Naive thymus-derived CD4-positive, alpha-beta T cell (primary cell): ENCODE results near the gene ARPC1B. TPM values are rescaled to one million over a fixed set of nuclear protein-coding genes. Genes with fewer than 3 reads are reported as not detected.
"Not testable (repeated sequence)": the region's sequence is repeated elsewhere in the genome, so short reads cannot be mapped to it uniquely, and the experiment has no call there.

Experiments
- ATAC-seq: fragments of 150-1000 bp; cut with Tn5 transposase; 2 replicates; pipeline ENCODE4 v1.10.0; 2021; ENCODE audit warnings: mild to moderate bottlenecking, moderate library complexity
- CTCF ChIA-PET: fragments of 350-600 bp; sonication (Branson Sonifier 250); formaldehyde crosslinking; loops from one replicate; lab custom pipeline; 2021; ENCODE audit warnings: antibody characterized with exemption; lab: Charles Lee
- POLR2A ChIA-PET: fragments of 350-600 bp; sonication (Branson Sonifier 250); formaldehyde crosslinking; loops from one replicate; lab custom pipeline; 2021; ENCODE audit warnings: antibody characterized with exemption, inconsistent platforms; lab: Charles Lee
- DNase-seq, 9 donors: peaks; one replicate each; pipeline versions ENCODE4 v3.0.0 to v3.0.0-alpha.2; 2020 to 2022; ENCODE audit warnings: mixed read lengths in 1 of 9
- H3K27ac ChIP-seq: one replicate; pipeline ENCODE4 v1.7.0; 2013; ENCODE audit warnings: mild to moderate bottlenecking, low read depth, low read length, moderate library complexity
- H3K27me3 ChIP-seq, 2 donors: one replicate each; pipeline ENCODE4 v1.7.0; 2013; ENCODE audit warnings: low read length in 2 of 2, mild to moderate bottlenecking in 2 of 2, moderate library complexity in 2 of 2; ENCODE audit not compliant: control insufficient read depth in 2 of 2, insufficient read depth in 2 of 2
- H3K36me3 ChIP-seq, 3 experiments: 1 replicate in 2 of 3; 2 replicates in 1 of 3; pipeline ENCODE4 v1.7.0; 2013; ENCODE audit warnings: low read length in 3 of 3, mild to moderate bottlenecking in 3 of 3, moderate library complexity in 1 of 3; ENCODE audit not compliant: insufficient read depth in 3 of 3, control insufficient read depth in 2 of 3
- H3K4me1 ChIP-seq, 2 donors: one replicate each; pipeline ENCODE4 v1.7.0; 2013; ENCODE audit warnings: low read length in 2 of 2, mild to moderate bottlenecking in 2 of 2, moderate library complexity in 1 of 2; ENCODE audit not compliant: control insufficient read depth in 2 of 2, insufficient read depth in 2 of 2
- H3K4me3 ChIP-seq: 2 replicates; pipeline ENCODE4 v1.7.0; 2013; ENCODE audit warnings: mild to moderate bottlenecking, low read length
- H3K9me3 ChIP-seq, 3 experiments: 1 replicate in 2 of 3; 2 replicates in 1 of 3; pipeline ENCODE4 v1.7.0; 2013; ENCODE audit warnings: low read length in 3 of 3; ENCODE audit not compliant: control insufficient read depth in 2 of 3
- H3K27ac Mint-ChIP-seq, 9 donors: one replicate each; pipeline ENCODE4 v1.8.0; 2020 to 2022; ENCODE audit warnings: mixed read lengths in 9 of 9, mild to moderate bottlenecking in 8 of 9, moderate library complexity in 5 of 9, inconsistent platforms in 2 of 9
- H3K27me3 Mint-ChIP-seq, 5 donors: one replicate each; pipeline ENCODE4 v1.8.0; 2021 to 2022; ENCODE audit warnings: mixed read lengths in 5 of 5, mild to moderate bottlenecking in 1 of 5
- H3K36me3 Mint-ChIP-seq, 5 donors: one replicate each; pipeline ENCODE4 v1.8.0; 2020 to 2022; ENCODE audit warnings: mixed read lengths in 5 of 5, mild to moderate bottlenecking in 3 of 5, inconsistent platforms in 1 of 5
- H3K4me1 Mint-ChIP-seq, 7 donors: one replicate each; pipeline ENCODE4 v1.8.0; 2020 to 2022; ENCODE audit warnings: mixed read lengths in 7 of 7, mild to moderate bottlenecking in 3 of 7, inconsistent platforms in 1 of 7
- H3K4me3 Mint-ChIP-seq, 10 donors: one replicate each; pipeline ENCODE4 v1.8.0; 2020 to 2022; ENCODE audit warnings: mild to moderate bottlenecking in 10 of 10, mixed read lengths in 10 of 10, moderate library complexity in 6 of 10, inconsistent platforms in 2 of 10
- H3K9me3 Mint-ChIP-seq, 11 donors: one replicate each; pipeline ENCODE4 v1.8.0; 2020 to 2022; ENCODE audit warnings: mixed read lengths in 11 of 11, mild to moderate bottlenecking in 4 of 11, inconsistent platforms in 1 of 11, moderate library complexity in 1 of 11
- intact Hi-C, 2 donors: fragments of 100-400 bp; cut with micrococcal nuclease; formaldehyde crosslinking; loops; one replicate each; pipeline ENCODE4 v1.15.1; 2023
- polyA plus RNA-seq, 2 donors: library from polyadenylated mRNA; unstranded; fragments of 300-500 nt; fragmentation: Illumina TruSeq; gene quantifications; one replicate each; pipeline ENCODE4 v1.2.3, GENCODE V29; 2021
- total RNA-seq, 6 experiments: library from RNA in 5 of 6; stranded (reverse) in 5 of 6; gene quantifications; 1 replicate in 5 of 6; 2 replicates in 1 of 6; pipeline ENCODE4 v1.2.3 and lab custom pipeline; 2021 to 2026

Gene ARPC1B
- total RNA-seq (100 to 1,000 TPM in 4 of 5 experiments, 10 to 100 TPM in 1; 88.1 to 364 (median 141) TPM), polyA plus RNA-seq (100 to 1,000 TPM; 379 to 575 TPM), total RNA-seq (lab: John Stamatoyannopoulos, UW) (14.1 reads per million, percentile 43 among the genes with 10 or more reads in this experiment)

- CTCF ChIA-PET = interaction anchor here (0.6 kb wide), 1 partner anchor 30 kb away, joined by 3 read pairs; no protein-coding TSS in a partner anchor
- Histone ChIP-seq H3K27me3 (no peaks in the 10 kb centered on the region), H3K36me3 (peaks cover 0 to 16% (median 9%) of the 10 kb centered on the region in 3 experiments), H3K4me3 (peak within 1 kb of the TSS; percentile 83), H3K27ac (peak within 1 kb of the TSS; percentile 95), H3K4me1 (peaks cover 18 to 35% of the 10 kb centered on the region in 2 donors), H3K9me3 (no peaks in the 10 kb centered on the region)
- H3K27ac Mint-ChIP-seq = peak within 1 kb of the TSS; percentile 76 to 99 (median 94)
- POLR2A ChIA-PET = interaction anchor here (0.8 to 7.4 kb wide), 8 partner anchors 9 to 125 kb away, joined by 3 to 62 read pairs (median 4); partner anchors contain the start of genes ARPC1A, BUD31 and PDAP1
- ATAC-seq = peak; percentile 82
- intact Hi-C loops = loop anchor here (1.0 to 5.0 kb wide), 10 partner anchors 9 to 232 kb away; partner anchors contain the start of genes BUD31 (in 2 of the 2), PDAP1 (in 2 of the 2), ARPC1A (in 1 of the 2) and CPSF4 (in 1 of the 2)
- H3K27me3 Mint-ChIP-seq = no peaks in the 10 kb centered on the region
- peaks cover 4 to 14% (median 5%) of the 10 kb centered on the region in 5 donors for H3K36me3 Mint-ChIP-seq
- H3K4me3 Mint-ChIP-seq = peak within 1 kb of the TSS; percentile 71 to 90 (median 82)
- H3K9me3 Mint-ChIP-seq = peaks cover 0 to 1% (median 0%) of the 10 kb centered on the region in 11 donors
- peak; percentile 67 to 86 (median 76) for DNase-seq
- peaks cover 6 to 37% (median 32%) of the 10 kb centered on the region in 7 donors for H3K4me1 Mint-ChIP-seq
Measured at GRCh38 chr7:99374111-99375064, at the start of gene ARPC1B. Gene ARPC1B, plus strand, starts transcription at chr7:99374730. Its CDS starts 10,985 bp downstream, at chr7:99385715.

DNA sequence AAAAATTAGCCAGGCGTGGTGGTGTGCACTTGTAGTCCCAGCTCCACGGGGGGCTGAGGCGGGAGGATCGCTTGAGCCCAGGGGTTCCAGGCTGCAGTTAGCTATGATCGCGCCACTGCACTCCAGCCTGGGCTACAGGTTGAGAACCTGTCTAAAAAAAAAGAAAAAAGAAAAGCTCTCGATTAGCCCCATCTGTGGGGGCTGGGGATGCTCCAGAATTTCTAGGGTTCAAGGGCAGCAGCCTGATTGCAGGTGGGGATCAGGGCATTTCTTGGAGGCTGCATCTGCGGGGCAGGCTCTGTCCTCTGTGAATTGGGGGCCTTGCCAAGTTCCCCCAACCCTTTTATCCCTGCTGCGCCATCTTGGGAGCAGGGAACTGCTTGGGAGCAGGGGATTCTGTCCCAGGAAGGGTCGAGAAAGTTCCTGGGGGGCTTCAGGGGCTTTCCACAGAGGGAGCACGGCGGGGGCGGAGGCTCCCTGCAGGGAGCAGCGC is 49.5 kb upstream of the ARPC1B start:
- no peaks in the 10 kb centered on the region for H3K9me3 ChIP-seq
- intact Hi-C loops = loop anchor here (1.0 to 10.0 kb wide), 7 partner anchors 42 to 450 kb away; partner anchors contain the start of genes BUD31 (in 2 of the 2), PDAP1 (in 2 of the 2), ARPC1B (in 1 of the 2) and TMEM130 (in 1 of the 2)
- peaks cover 0 to 7% (median 0%) of the 10 kb centered on the region in 5 donors for H3K36me3 Mint-ChIP-seq
- no peaks in the 10 kb centered on the region for H3K27me3 ChIP-seq
- peaks cover 25 to 26% of the 10 kb centered on the region in 2 donors for H3K4me1 ChIP-seq
- peaks cover 0 to 15% (median 0%) of the 10 kb centered on the region in 5 donors for H3K27me3 Mint-ChIP-seq
- peak overlapping the region; percentile 78 to 94 (median 89) for H3K27ac Mint-ChIP-seq
- POLR2A ChIA-PET = interaction anchor here (0.8 to 2.2 kb wide), 7 partner anchors 14 to 231 kb away, joined by 3 to 8 read pairs (median 3); partner anchors contain the start of genes BUD31 and PDAP1
- DNase-seq (peak in 1 of 9 donors; percentile 6), ATAC-seq (no peak)
- CTCF ChIA-PET = interaction anchor here (0.6 to 1.5 kb wide), 5 partner anchors 8 to 1832 kb away, joined by 3 to 7 read pairs (median 3); no protein-coding TSS in a partner anchor
- H3K36me3 ChIP-seq = peaks cover 0 to 10% (median 0%) of the 10 kb centered on the region in 3 experiments
- H3K27ac ChIP-seq = peak overlapping the region; percentile 89
- peak overlapping the region; percentile 86 to 99 (median 92) for H3K4me3 Mint-ChIP-seq
- peaks cover 0 to 10% (median 0%) of the 10 kb centered on the region in 11 donors for H3K9me3 Mint-ChIP-seq
- peak overlapping the region; percentile 77 for H3K4me3 ChIP-seq
- peaks cover 27 to 41% (median 36%) of the 10 kb centered on the region in 7 donors for H3K4me1 Mint-ChIP-seq

- Mint-ChIP-seq H3K4me1 (peaks cover 33 to 48% (median 43%) of the 10 kb centered on the region in 7 donors), H3K27me3 (peaks cover 0 to 11% (median 0%) of the 10 kb centered on the region in 5 donors), H3K27ac (peak within 1 kb of the TSS; percentile 78 to 95 (median 90)), H3K9me3 (peaks cover 0 to 10% (median 0%) of the 10 kb centered on the region in 11 donors), H3K4me3 (peak within 1 kb of the TSS; percentile 86 to 99 (median 92)), H3K36me3 (peaks cover 0 to 7% (median 0%) of the 10 kb centered on the region in 5 donors)
- DNase-seq = peak; percentile 84 to 96 (median 94)
- Histone ChIP-seq H3K36me3 (peaks cover 0 to 10% (median 0%) of the 10 kb centered on the region in 3 experiments), H3K27ac (peak within 1 kb of the TSS; percentile 89), H3K4me1 (peaks cover 25 to 26% of the 10 kb centered on the region in 2 donors), H3K27me3 (no peaks in the 10 kb centered on the region), H3K4me3 (peak within 1 kb of the TSS; percentile 77), H3K9me3 (no peaks in the 10 kb centered on the region)
- intact Hi-C loops = loop anchor here (1.0 to 10.0 kb wide), 7 partner anchors 42 to 451 kb away; partner anchors contain the start of genes BUD31 (in 2 of the 2), PDAP1 (in 2 of the 2), ARPC1B (in 1 of the 2) and TMEM130 (in 1 of the 2)
- ATAC-seq = peak; percentile 95
- ChIA-PET CTCF (interaction anchor here (0.6 to 1.5 kb wide), 4 partner anchors 9 to 1832 kb away, joined by 3 to 7 read pairs (median 4); no protein-coding TSS in a partner anchor), POLR2A (interaction anchor here (0.9 to 2.2 kb wide), 10 partner anchors 10 to 447 kb away, joined by 3 to 8 read pairs (median 3); partner anchors contain the start of genes BUD31, PDAP1 and TRRAP)
Measured at GRCh38 chr7:99325592-99326407, 48.7 kb upstream of the ARPC1B start, which contains the start of gene ARPC1A. Gene ARPC1A, plus strand, starts transcription at chr7:99325898. Its CDS starts 7,456 bp downstream, at chr7:99333354.

GRCh38 chr7:99326408-99326782 is 48.1 kb upstream of the ARPC1B start:
- Mint-ChIP-seq H3K27ac (peak overlapping the region; percentile 78 to 95 (median 90)), H3K4me1 (peaks cover 33 to 53% (median 49%) of the 10 kb centered on the region in 7 donors), H3K9me3 (peaks cover 0 to 10% (median 0%) of the 10 kb centered on the region in 11 donors), H3K27me3 (peaks cover 0 to 5% (median 0%) of the 10 kb centered on the region in 5 donors), H3K36me3 (peaks cover 0 to 7% (median 0%) of the 10 kb centered on the region in 5 donors), H3K4me3 (peak overlapping the region; percentile 86 to 99 (median 92))
- Histone ChIP-seq H3K36me3 (peaks cover 0 to 15% (median 0%) of the 10 kb centered on the region in 3 experiments), H3K27ac (peak overlapping the region; percentile 89), H3K27me3 (no peaks in the 10 kb centered on the region), H3K4me3 (peak overlapping the region; percentile 77), H3K9me3 (no peaks in the 10 kb centered on the region), H3K4me1 (peaks cover 25 to 26% of the 10 kb centered on the region in 2 donors)
- ChIA-PET CTCF (no interaction called here), POLR2A (interaction anchor here (0.6 to 2.2 kb wide), 10 partner anchors 9 to 448 kb away, joined by 3 to 8 read pairs (median 3); partner anchors contain the start of gene TRRAP)
- DNase-seq = no peak
- intact Hi-C loops = loop anchor here (5.0 to 10.0 kb wide), 3 partner anchors 41 to 452 kb away; partner anchors contain the start of genes ARPC1B (in 1 of the 2), TMEM130 (in 1 of the 2) and TRRAP (in 1 of the 2)
- ATAC-seq = no peak

- not testable (repeated sequence) for DNase-seq
Measured at GRCh38 chr7:99330314-99330961, 44.1 kb upstream of the ARPC1B start.

More at GRCh38 chr7:99330314-99330961, 44.1 kb upstream of the ARPC1B start:
- POLR2A ChIA-PET, H3K27me3 ChIP-seq, intact Hi-C loops, H3K27ac ChIP-seq, H3K4me3 ChIP-seq, CTCF ChIA-PET, H3K9me3 ChIP-seq, H3K9me3 Mint-ChIP-seq, H3K27me3 Mint-ChIP-seq: not testable (repeated sequence)
- Mint-ChIP-seq H3K27ac (peak overlapping the region in 7 of 9 donors; percentile 10 to 84 (median 43)), H3K4me3 (peak overlapping the region in 9 of 10 donors; percentile 12 to 68 (median 41)), H3K36me3 (peaks cover 0 to 13% (median 8%) of the 10 kb centered on the region in 5 donors), H3K4me1 (peaks cover 42 to 70% (median 61%) of the 10 kb centered on the region in 7 donors)
- Histone ChIP-seq H3K36me3 (peaks cover 0 to 30% (median 0%) of the 10 kb centered on the region in 3 experiments), H3K4me1 (peaks cover 21% of the 10 kb centered on the region in 2 donors)
- ATAC-seq = peak; percentile 53
